Measurements from ENCODE around the gene CDH23.

GRCh38 chr10:71719464-71720201, 322.9 kb downstream of the CDH23 start, which contains the start of gene C10orf105:
- TF ChIP-seq, protein P1, sequence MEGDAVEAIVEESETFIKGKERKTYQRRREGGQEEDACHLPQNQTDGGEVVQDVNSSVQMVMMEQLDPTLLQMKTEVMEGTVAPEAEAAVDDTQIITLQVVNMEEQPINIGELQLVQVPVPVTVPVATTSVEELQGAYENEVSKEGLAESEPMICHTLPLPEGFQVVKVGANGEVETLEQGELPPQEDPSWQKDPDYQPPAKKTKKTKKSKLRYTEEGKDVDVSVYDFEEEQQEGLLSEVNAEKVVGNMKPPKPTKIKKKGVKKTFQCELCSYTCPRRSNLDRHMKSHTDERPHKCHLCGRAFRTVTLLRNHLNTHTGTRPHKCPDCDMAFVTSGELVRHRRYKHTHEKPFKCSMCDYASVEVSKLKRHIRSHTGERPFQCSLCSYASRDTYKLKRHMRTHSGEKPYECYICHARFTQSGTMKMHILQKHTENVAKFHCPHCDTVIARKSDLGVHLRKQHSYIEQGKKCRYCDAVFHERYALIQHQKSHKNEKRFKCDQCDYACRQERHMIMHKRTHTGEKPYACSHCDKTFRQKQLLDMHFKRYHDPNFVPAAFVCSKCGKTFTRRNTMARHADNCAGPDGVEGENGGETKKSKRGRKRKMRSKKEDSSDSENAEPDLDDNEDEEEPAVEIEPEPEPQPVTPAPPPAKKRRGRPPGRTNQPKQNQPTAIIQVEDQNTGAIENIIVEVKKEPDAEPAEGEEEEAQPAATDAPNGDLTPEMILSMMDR (optimal IDR thresholded peaks at IDR 0.05 in 1 of 3, IDR thresholded peaks at IDR 0.05 in 1 of 3, conservative IDR thresholded peaks at IDR 0.05 in 1 of 3; ENCODE audit: extremely low read depth in 1 of 3, insufficient read depth in 2 of 3, low read length in 3 of 3): no peak
- no peak for TF ChIP-seq EZH2 (IDR thresholded peaks at IDR 0.05; ENCODE audit: low read length)
